IPS-18a (cell line): ENCODE measurements around the gene CARD11.
"Not testable (repeated sequence)": the region's sequence is repeated elsewhere in the genome, so short reads cannot be mapped to it uniquely, and the experiment has no call there.

Experiments
- H3K27ac ChIP-seq: one replicate; pipeline ENCODE4 v1.5.1; 2013; ENCODE audit warnings: low read length
- H3K27me3 ChIP-seq: one replicate; pipeline ENCODE4 v1.6.1; 2013; ENCODE audit warnings: mild to moderate bottlenecking, low read length; ENCODE audit not compliant: control insufficient read depth, insufficient read depth
- H3K36me3 ChIP-seq: one replicate; pipeline ENCODE4 v1.6.1; 2013; ENCODE audit warnings: low read depth, low read length; ENCODE audit not compliant: control insufficient read depth
- H3K4me1 ChIP-seq: one replicate; pipeline ENCODE4 v1.6.1; 2013; ENCODE audit warnings: low read depth, low read length; ENCODE audit not compliant: control insufficient read depth
- H3K4me3 ChIP-seq: one replicate; pipeline ENCODE4 v1.5.1; 2013; ENCODE audit warnings: low read length
- H3K9ac ChIP-seq: one replicate; pipeline ENCODE4 v1.6.1; 2013; ENCODE audit warnings: mild to moderate bottlenecking, low read length, moderate library complexity
- H3K9me3 ChIP-seq: one replicate; pipeline ENCODE4 v1.6.1; 2013; ENCODE audit warnings: low read depth, low read length; ENCODE audit not compliant: control insufficient read depth

The CARD11 gene

GRCh38 chr7:2958416-2959102 is 85.1 kb downstream of the CARD11 start:
- Histone ChIP-seq H3K4me3 (no peak overlapping the region), H3K36me3 (no peaks in the 10 kb centered on the region), H3K4me1 (no peaks in the 10 kb centered on the region), H3K27ac (no peak overlapping the region), H3K9ac (no peak overlapping the region), H3K9me3 (no peaks in the 10 kb centered on the region), H3K27me3 (no peaks in the 10 kb centered on the region)

- H3K9me3 ChIP-seq, H3K4me1 ChIP-seq, H3K36me3 ChIP-seq, H3K9ac ChIP-seq, H3K27me3 ChIP-seq, H3K4me3 ChIP-seq, H3K27ac ChIP-seq: not testable (repeated sequence)
Observed at GRCh38 chr7:2957369-2957727, 86.3 kb downstream of the CARD11 start.

- H3K27me3 ChIP-seq: no peaks in the 10 kb centered on the region
- H3K4me1 ChIP-seq: no peaks in the 10 kb centered on the region
- H3K4me3 ChIP-seq: no peak overlapping the region
- no peak overlapping the region for H3K9ac ChIP-seq
- H3K27ac ChIP-seq: no peak overlapping the region
- H3K9me3 ChIP-seq: no peaks in the 10 kb centered on the region
- H3K36me3 ChIP-seq: no peaks in the 10 kb centered on the region
Observed at GRCh38 chr7:2956526-2957368, 86.9 kb downstream of the CARD11 start.

GRCh38 chr7:2956076-2956475 is 87.6 kb downstream of the CARD11 start:
- Histone ChIP-seq H3K9ac (no peak overlapping the region), H3K4me1 (no peaks in the 10 kb centered on the region), H3K27ac (no peak overlapping the region), H3K4me3 (no peak overlapping the region), H3K27me3 (no peaks in the 10 kb centered on the region), H3K36me3 (no peaks in the 10 kb centered on the region), H3K9me3 (no peaks in the 10 kb centered on the region)

GRCh38 chr7:2955269-2955668 is 88.4 kb downstream of the CARD11 start:
- no peak overlapping the region for H3K9ac ChIP-seq
- no peaks in the 10 kb centered on the region for H3K4me1 ChIP-seq
- H3K4me3 ChIP-seq: no peak overlapping the region
- no peaks in the 10 kb centered on the region for H3K36me3 ChIP-seq
- no peaks in the 10 kb centered on the region for H3K27me3 ChIP-seq
- H3K27ac ChIP-seq: no peak overlapping the region
- H3K9me3 ChIP-seq: peaks cover 3% of the 10 kb centered on the region

- Histone ChIP-seq H3K4me1 (no peaks in the 10 kb centered on the region), H3K9ac (no peak overlapping the region), H3K9me3 (peaks cover 11% of the 10 kb centered on the region), H3K27ac (no peak overlapping the region), H3K36me3 (no peaks in the 10 kb centered on the region), H3K27me3 (no peaks in the 10 kb centered on the region), H3K4me3 (no peak overlapping the region)
Observed at GRCh38 chr7:2954433-2954853, 89.2 kb downstream of the CARD11 start.

GRCh38 chr7:2953588-2954407 is 89.9 kb downstream of the CARD11 start:
- no peak overlapping the region for H3K4me3 ChIP-seq
- no peak overlapping the region for H3K27ac ChIP-seq
- peaks cover 12% of the 10 kb centered on the region for H3K9me3 ChIP-seq
- no peaks in the 10 kb centered on the region for H3K36me3 ChIP-seq
- no peaks in the 10 kb centered on the region for H3K4me1 ChIP-seq
- H3K9ac ChIP-seq: no peak overlapping the region
- no peaks in the 10 kb centered on the region for H3K27me3 ChIP-seq

GRCh38 chr7:2953099-2953498 is 90.6 kb downstream of the CARD11 start:
- Histone ChIP-seq H3K27ac (no peak overlapping the region), H3K27me3 (no peaks in the 10 kb centered on the region), H3K36me3 (no peaks in the 10 kb centered on the region), H3K4me1 (no peaks in the 10 kb centered on the region), H3K9ac (no peak overlapping the region), H3K9me3 (peaks cover 12% of the 10 kb centered on the region), H3K4me3 (no peak overlapping the region)

- peaks cover 12% of the 10 kb centered on the region for H3K9me3 ChIP-seq
- H3K27me3 ChIP-seq: no peaks in the 10 kb centered on the region
- no peak overlapping the region for H3K4me3 ChIP-seq
- no peak overlapping the region for H3K9ac ChIP-seq
- no peak overlapping the region for H3K27ac ChIP-seq
- H3K4me1 ChIP-seq: no peaks in the 10 kb centered on the region
- no peaks in the 10 kb centered on the region for H3K36me3 ChIP-seq
Observed at GRCh38 chr7:2952316-2952715, 91.4 kb downstream of the CARD11 start.

GRCh38 chr7:2950578-2950977 is 93.1 kb downstream of the CARD11 start:
- Histone ChIP-seq H3K9me3 (peaks cover 12% of the 10 kb centered on the region), H3K27me3 (no peaks in the 10 kb centered on the region), H3K36me3 (no peaks in the 10 kb centered on the region), H3K4me3 (no peak overlapping the region), H3K27ac (no peak overlapping the region), H3K9ac (no peak overlapping the region), H3K4me1 (no peaks in the 10 kb centered on the region)

GRCh38 chr7:2948749-2949148 is 94.9 kb downstream of the CARD11 start:
- H3K9ac ChIP-seq: no peak overlapping the region
- no peak overlapping the region for H3K27ac ChIP-seq
- no peaks in the 10 kb centered on the region for H3K4me1 ChIP-seq

More at GRCh38 chr7:2948749-2949148, 94.9 kb downstream of the CARD11 start:
- H3K4me3 ChIP-seq: no peak overlapping the region
- H3K27me3 ChIP-seq: no peaks in the 10 kb centered on the region
- peaks cover 12% of the 10 kb centered on the region for H3K9me3 ChIP-seq
- H3K36me3 ChIP-seq: no peaks in the 10 kb centered on the region
